ENCODE data around the gene SND1. TPM values are rescaled to one million over a fixed set of nuclear protein-coding genes. Genes with fewer than 3 reads are reported as not detected.
A peak's percentile ranks its signal among the peaks of the same experiment; 100 is the strongest.

Gene SND1
- total and polyA plus RNA-seq, 2 donors from 2014 or later = 83.0 to 154 TPM

DNA sequence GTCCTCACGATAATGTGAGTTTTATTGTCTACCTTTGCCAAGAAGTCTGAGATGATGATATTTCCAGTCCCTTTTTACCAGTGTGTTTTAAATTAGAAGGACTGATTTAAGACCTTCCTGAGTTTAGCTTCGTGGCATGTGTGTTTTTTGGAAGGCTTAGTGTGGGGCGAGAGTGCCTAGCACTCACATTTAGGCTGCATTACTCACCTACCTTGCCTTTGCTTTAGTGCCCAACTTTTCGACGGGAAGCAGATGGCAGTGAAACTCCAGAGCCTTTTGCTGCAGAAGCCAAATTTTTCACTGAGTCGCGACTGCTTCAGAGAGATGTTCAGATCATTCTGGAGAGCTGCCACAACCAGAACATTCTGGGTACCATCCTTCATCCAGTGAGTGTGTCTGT, 50.9 kb downstream of the SND1 start:
- FAIRE-seq (no peak), DNase-seq (no peak)
- Histone ChIP-seq H3K9me3 (ENCODE audit: control insufficient read depth in 2 of 3, insufficient read depth in 1 of 3, low read length in 3 of 3) (no peaks in the 10 kb centered on the region), H3K9ac (ENCODE audit: low read length in 3 of 3) (no peak overlapping the region), H3K27ac (ENCODE audit: low read depth in 2 of 2, low read length in 2 of 2) (no peak overlapping the region), H3K36me3 (ENCODE audit: control insufficient read depth in 2 of 3, insufficient read depth in 3 of 3, low read length in 3 of 3) (peaks cover 2 to 38% (median 30%) of the 10 kb centered on the region in 3 donors), H3K4me3 (ENCODE audit: low read length in 3 of 3) (no peak overlapping the region), H3K4me1 (ENCODE audit: control insufficient read depth in 2 of 3, insufficient read depth in 2 of 3, low read depth in 1 of 3, low read length in 3 of 3) (no peaks in the 10 kb centered on the region), H3K27me3 (ENCODE audit: control insufficient read depth, insufficient read depth, low read length) (no peaks in the 10 kb centered on the region)
- TF ChIP-seq, protein P1, sequence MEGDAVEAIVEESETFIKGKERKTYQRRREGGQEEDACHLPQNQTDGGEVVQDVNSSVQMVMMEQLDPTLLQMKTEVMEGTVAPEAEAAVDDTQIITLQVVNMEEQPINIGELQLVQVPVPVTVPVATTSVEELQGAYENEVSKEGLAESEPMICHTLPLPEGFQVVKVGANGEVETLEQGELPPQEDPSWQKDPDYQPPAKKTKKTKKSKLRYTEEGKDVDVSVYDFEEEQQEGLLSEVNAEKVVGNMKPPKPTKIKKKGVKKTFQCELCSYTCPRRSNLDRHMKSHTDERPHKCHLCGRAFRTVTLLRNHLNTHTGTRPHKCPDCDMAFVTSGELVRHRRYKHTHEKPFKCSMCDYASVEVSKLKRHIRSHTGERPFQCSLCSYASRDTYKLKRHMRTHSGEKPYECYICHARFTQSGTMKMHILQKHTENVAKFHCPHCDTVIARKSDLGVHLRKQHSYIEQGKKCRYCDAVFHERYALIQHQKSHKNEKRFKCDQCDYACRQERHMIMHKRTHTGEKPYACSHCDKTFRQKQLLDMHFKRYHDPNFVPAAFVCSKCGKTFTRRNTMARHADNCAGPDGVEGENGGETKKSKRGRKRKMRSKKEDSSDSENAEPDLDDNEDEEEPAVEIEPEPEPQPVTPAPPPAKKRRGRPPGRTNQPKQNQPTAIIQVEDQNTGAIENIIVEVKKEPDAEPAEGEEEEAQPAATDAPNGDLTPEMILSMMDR (IDR thresholded peaks at IDR 0.05; ENCODE audit: borderline replicate concordance, extremely low read depth, insufficient read depth) = no peak
- intact Hi-C loops (cut with DNase I) = no loop called here

DNA sequence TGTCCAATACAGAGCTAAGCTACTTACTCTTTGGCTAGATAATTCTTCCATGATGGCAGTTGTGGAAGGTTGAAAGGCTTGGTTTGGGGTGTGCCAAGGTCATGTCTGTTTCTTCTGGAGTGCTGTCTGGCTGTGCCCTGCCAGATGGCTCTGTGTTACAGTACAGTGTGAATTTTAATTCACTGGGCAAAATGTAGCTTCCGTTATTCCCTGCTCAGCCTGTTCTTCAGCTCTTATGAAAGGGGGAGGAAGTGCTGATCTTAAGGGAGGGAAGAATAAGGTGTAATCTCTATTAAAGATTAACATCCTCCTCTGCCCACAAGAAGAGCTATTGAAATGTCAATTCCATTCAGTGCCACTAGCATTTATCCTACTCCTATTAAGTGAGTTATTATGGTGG, 52.2 kb downstream of the SND1 start:
- H3K9ac ChIP-seq (ENCODE audit: low read length in 3 of 3) = no peak overlapping the region
- peaks cover 2 to 35% (median 32%) of the 10 kb centered on the region in 3 donors for H3K36me3 ChIP-seq (ENCODE audit: control insufficient read depth in 2 of 3, insufficient read depth in 3 of 3, low read length in 3 of 3)
- no peaks in the 10 kb centered on the region for H3K9me3 ChIP-seq (ENCODE audit: control insufficient read depth in 2 of 3, insufficient read depth in 1 of 3, low read length in 3 of 3)
- DNase-seq (peak in 1 of 5 donors; percentile 14), FAIRE-seq (no peak)
- no peak overlapping the region for H3K27ac ChIP-seq (ENCODE audit: low read depth in 2 of 2, low read length in 2 of 2)
- intact Hi-C loops (cut with DNase I) = no loop called here
- no peak overlapping the region for H3K4me3 ChIP-seq (ENCODE audit: low read length in 3 of 3)
- H3K27me3 ChIP-seq (ENCODE audit: control insufficient read depth, insufficient read depth, low read length) = no peaks in the 10 kb centered on the region
- TF ChIP-seq, protein P1 (IDR thresholded peaks at IDR 0.05; ENCODE audit: borderline replicate concordance, extremely low read depth, insufficient read depth) = no peak
- H3K4me1 ChIP-seq (ENCODE audit: control insufficient read depth in 2 of 3, insufficient read depth in 2 of 3, low read depth in 1 of 3, low read length in 3 of 3) = no peaks in the 10 kb centered on the region

DNA sequence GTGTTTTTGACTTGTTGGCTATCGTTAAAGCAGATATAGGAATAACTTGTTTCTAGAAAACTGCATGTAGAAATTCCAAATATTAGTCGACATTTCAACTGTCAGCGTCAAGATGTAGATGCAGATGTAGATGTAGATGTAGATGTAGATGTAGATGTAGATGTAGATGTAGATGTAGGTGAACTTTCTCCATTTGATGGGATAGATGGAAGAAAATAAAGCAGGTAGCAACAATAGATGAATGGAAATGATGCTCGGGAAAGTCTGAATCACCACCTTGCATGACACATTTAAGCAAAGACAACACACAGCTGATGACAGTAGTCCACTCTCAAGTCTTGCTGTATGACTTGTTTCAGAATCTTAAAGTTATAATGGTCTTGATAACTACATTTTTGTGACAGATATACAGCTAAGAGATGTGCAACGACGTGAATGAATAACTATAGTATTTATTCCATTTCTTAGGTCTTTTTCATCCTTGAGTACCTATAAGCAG, 53.5 kb downstream of the SND1 start:
- Histone ChIP-seq H3K9me3 (ENCODE audit: control insufficient read depth in 2 of 3, insufficient read depth in 1 of 3, low read length in 3 of 3) (no peaks in the 10 kb centered on the region), H3K27me3 (ENCODE audit: control insufficient read depth, insufficient read depth, low read length) (no peaks in the 10 kb centered on the region), H3K9ac (ENCODE audit: low read length in 3 of 3) (no peak overlapping the region), H3K36me3 (ENCODE audit: control insufficient read depth in 2 of 3, insufficient read depth in 3 of 3, low read length in 3 of 3) (peaks cover 2 to 37% (median 29%) of the 10 kb centered on the region in 3 donors), H3K4me3 (ENCODE audit: low read length in 3 of 3) (no peak overlapping the region), H3K4me1 (ENCODE audit: control insufficient read depth in 2 of 3, insufficient read depth in 2 of 3, low read depth in 1 of 3, low read length in 3 of 3) (no peaks in the 10 kb centered on the region), H3K27ac (ENCODE audit: low read depth in 2 of 2, low read length in 2 of 2) (no peak overlapping the region)
- intact Hi-C loops (cut with DNase I) = no loop called here
- FAIRE-seq (no peak), DNase-seq (no peak)
- TF ChIP-seq, protein P1 (IDR thresholded peaks at IDR 0.05; ENCODE audit: borderline replicate concordance, extremely low read depth, insufficient read depth) = no peak

DNA sequence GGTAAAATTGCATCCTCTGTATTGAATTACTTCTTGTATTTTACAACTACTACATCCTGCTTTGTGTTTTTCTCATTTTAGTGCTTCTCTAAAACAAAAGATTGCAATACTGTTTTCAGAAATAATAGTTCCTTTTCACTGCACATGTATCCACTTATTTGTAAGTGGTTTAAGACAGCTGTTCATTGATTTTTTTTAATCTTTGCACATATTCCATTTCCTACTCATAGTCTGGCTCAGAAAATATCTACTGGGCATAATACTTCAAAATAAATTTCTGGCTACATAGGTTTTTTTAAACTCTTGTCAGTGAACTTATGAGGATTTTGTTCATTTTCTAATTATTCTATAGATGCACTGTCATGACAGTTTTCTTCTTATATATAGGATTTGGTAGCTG, 54.8 kb downstream of the SND1 start:
- Histone ChIP-seq H3K4me3 (ENCODE audit: low read length in 3 of 3) (no peak overlapping the region), H3K27ac (ENCODE audit: low read depth in 2 of 2, low read length in 2 of 2) (no peak overlapping the region), H3K9me3 (ENCODE audit: control insufficient read depth in 2 of 3, insufficient read depth in 1 of 3, low read length in 3 of 3) (no peaks in the 10 kb centered on the region), H3K9ac (ENCODE audit: low read length in 3 of 3) (no peak overlapping the region), H3K27me3 (ENCODE audit: control insufficient read depth, insufficient read depth, low read length) (no peaks in the 10 kb centered on the region), H3K4me1 (ENCODE audit: control insufficient read depth in 2 of 3, insufficient read depth in 2 of 3, low read depth in 1 of 3, low read length in 3 of 3) (no peaks in the 10 kb centered on the region), H3K36me3 (ENCODE audit: control insufficient read depth in 2 of 3, insufficient read depth in 3 of 3, low read length in 3 of 3) (peaks cover 2 to 30% (median 21%) of the 10 kb centered on the region in 3 donors)
- intact Hi-C loops (cut with DNase I) = no loop called here
- FAIRE-seq (no peak), DNase-seq (no peak)
- TF ChIP-seq, protein P1 (IDR thresholded peaks at IDR 0.05; ENCODE audit: borderline replicate concordance, extremely low read depth, insufficient read depth) = no peak

Data from kidney (tissue), 14 donors.